ENCODE measurements around the gene MON1B.

DNA sequence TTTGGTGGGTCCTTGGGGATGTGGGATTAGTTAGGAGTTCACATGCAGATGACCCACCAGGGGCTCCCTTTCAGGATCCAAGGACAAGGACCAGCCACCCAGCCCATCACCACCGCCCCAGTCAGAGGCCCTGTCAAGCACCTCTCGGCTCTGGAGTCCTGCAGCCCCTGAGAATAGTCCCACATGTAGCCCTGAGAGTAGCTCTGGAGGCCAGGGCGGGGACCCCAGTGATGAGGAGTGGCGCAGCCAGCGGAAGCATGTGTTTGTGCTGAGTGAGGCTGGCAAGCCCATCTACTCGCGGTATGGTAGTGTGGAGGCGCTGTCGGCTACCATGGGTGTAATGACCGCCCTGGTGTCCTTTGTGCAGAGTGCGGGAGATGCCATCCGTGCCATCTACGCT is 2.4 kb downstream of the MON1B start:
- TF ChIP-seq, protein P1, sequence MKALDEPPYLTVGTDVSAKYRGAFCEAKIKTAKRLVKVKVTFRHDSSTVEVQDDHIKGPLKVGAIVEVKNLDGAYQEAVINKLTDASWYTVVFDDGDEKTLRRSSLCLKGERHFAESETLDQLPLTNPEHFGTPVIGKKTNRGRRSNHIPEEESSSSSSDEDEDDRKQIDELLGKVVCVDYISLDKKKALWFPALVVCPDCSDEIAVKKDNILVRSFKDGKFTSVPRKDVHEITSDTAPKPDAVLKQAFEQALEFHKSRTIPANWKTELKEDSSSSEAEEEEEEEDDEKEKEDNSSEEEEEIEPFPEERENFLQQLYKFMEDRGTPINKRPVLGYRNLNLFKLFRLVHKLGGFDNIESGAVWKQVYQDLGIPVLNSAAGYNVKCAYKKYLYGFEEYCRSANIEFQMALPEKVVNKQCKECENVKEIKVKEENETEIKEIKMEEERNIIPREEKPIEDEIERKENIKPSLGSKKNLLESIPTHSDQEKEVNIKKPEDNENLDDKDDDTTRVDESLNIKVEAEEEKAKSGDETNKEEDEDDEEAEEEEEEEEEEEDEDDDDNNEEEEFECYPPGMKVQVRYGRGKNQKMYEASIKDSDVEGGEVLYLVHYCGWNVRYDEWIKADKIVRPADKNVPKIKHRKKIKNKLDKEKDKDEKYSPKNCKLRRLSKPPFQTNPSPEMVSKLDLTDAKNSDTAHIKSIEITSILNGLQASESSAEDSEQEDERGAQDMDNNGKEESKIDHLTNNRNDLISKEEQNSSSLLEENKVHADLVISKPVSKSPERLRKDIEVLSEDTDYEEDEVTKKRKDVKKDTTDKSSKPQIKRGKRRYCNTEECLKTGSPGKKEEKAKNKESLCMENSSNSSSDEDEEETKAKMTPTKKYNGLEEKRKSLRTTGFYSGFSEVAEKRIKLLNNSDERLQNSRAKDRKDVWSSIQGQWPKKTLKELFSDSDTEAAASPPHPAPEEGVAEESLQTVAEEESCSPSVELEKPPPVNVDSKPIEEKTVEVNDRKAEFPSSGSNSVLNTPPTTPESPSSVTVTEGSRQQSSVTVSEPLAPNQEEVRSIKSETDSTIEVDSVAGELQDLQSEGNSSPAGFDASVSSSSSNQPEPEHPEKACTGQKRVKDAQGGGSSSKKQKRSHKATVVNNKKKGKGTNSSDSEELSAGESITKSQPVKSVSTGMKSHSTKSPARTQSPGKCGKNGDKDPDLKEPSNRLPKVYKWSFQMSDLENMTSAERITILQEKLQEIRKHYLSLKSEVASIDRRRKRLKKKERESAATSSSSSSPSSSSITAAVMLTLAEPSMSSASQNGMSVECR (CRISPR knock-in tag; IDR thresholded peaks at IDR 0.05; ENCODE audit: borderline replicate concordance), result no peak
- TF ChIP-seq, protein P2, sequence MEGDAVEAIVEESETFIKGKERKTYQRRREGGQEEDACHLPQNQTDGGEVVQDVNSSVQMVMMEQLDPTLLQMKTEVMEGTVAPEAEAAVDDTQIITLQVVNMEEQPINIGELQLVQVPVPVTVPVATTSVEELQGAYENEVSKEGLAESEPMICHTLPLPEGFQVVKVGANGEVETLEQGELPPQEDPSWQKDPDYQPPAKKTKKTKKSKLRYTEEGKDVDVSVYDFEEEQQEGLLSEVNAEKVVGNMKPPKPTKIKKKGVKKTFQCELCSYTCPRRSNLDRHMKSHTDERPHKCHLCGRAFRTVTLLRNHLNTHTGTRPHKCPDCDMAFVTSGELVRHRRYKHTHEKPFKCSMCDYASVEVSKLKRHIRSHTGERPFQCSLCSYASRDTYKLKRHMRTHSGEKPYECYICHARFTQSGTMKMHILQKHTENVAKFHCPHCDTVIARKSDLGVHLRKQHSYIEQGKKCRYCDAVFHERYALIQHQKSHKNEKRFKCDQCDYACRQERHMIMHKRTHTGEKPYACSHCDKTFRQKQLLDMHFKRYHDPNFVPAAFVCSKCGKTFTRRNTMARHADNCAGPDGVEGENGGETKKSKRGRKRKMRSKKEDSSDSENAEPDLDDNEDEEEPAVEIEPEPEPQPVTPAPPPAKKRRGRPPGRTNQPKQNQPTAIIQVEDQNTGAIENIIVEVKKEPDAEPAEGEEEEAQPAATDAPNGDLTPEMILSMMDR (IDR thresholded peaks at IDR 0.05), result no peak
- TF ChIP-seq ATF1 (CRISPR knock-in tag; IDR thresholded peaks at IDR 0.05), result no peak
- TF ChIP-seq, protein P3, sequence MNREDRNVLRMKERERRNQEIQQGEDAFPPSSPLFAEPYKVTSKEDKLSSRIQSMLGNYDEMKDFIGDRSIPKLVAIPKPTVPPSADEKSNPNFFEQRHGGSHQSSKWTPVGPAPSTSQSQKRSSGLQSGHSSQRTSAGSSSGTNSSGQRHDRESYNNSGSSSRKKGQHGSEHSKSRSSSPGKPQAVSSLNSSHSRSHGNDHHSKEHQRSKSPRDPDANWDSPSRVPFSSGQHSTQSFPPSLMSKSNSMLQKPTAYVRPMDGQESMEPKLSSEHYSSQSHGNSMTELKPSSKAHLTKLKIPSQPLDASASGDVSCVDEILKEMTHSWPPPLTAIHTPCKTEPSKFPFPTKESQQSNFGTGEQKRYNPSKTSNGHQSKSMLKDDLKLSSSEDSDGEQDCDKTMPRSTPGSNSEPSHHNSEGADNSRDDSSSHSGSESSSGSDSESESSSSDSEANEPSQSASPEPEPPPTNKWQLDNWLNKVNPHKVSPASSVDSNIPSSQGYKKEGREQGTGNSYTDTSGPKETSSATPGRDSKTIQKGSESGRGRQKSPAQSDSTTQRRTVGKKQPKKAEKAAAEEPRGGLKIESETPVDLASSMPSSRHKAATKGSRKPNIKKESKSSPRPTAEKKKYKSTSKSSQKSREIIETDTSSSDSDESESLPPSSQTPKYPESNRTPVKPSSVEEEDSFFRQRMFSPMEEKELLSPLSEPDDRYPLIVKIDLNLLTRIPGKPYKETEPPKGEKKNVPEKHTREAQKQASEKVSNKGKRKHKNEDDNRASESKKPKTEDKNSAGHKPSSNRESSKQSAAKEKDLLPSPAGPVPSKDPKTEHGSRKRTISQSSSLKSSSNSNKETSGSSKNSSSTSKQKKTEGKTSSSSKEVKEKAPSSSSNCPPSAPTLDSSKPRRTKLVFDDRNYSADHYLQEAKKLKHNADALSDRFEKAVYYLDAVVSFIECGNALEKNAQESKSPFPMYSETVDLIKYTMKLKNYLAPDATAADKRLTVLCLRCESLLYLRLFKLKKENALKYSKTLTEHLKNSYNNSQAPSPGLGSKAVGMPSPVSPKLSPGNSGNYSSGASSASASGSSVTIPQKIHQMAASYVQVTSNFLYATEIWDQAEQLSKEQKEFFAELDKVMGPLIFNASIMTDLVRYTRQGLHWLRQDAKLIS (CRISPR knock-in tag; IDR thresholded peaks at IDR 0.05; ENCODE audit: borderline replicate concordance), result no peak
- no peak for TF ChIP-seq ZNF232 (CRISPR knock-in tag; IDR thresholded peaks at IDR 0.05)
- TF ChIP-seq NR3C1 (CRISPR knock-in tag; conservative IDR thresholded peaks at IDR 0.05; ENCODE audit: low read depth), result no peak
- TF ChIP-seq, protein P4, sequence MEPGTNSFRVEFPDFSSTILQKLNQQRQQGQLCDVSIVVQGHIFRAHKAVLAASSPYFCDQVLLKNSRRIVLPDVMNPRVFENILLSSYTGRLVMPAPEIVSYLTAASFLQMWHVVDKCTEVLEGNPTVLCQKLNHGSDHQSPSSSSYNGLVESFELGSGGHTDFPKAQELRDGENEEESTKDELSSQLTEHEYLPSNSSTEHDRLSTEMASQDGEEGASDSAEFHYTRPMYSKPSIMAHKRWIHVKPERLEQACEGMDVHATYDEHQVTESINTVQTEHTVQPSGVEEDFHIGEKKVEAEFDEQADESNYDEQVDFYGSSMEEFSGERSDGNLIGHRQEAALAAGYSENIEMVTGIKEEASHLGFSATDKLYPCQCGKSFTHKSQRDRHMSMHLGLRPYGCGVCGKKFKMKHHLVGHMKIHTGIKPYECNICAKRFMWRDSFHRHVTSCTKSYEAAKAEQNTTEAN (CRISPR knock-in tag; IDR thresholded peaks at IDR 0.05), result no peak
- no peak for TF ChIP-seq SP1 (CRISPR knock-in tag; conservative IDR thresholded peaks at IDR 0.05)
- TF ChIP-seq, protein P5, sequence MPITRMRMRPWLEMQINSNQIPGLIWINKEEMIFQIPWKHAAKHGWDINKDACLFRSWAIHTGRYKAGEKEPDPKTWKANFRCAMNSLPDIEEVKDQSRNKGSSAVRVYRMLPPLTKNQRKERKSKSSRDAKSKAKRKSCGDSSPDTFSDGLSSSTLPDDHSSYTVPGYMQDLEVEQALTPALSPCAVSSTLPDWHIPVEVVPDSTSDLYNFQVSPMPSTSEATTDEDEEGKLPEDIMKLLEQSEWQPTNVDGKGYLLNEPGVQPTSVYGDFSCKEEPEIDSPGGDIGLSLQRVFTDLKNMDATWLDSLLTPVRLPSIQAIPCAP (CRISPR knock-in tag; IDR thresholded peaks at IDR 0.05), result no peak

Data from WTC11 (cell line).